Stimulated activated CD8-positive, alpha-beta memory T cell treated with anti-CD3 and anti-CD28 coated beads, Interleukin-4, amount 100 ng/mL, for 1 hour (primary cell): ENCODE data around the gene NDUFS7.
"Not testable (repeated sequence)": the region's sequence is repeated elsewhere in the genome, so short reads cannot be mapped to it uniquely, and the experiment has no call there.

ENCODE experiments used
- DNase-seq, 2 donors: peaks; one replicate each; pipeline ENCODE4 v3.0.0-alpha.2; 2020; ENCODE audit warnings: low read depth in 2 of 2, low spot score in 1 of 2

Gene NDUFS7

GRCh38 chr19:1417145-1417544 is 33.4 kb downstream of the NDUFS7 start:
- no peak for DNase-seq

- no peak for DNase-seq
Measured at GRCh38 chr19:1417681-1418495, 34.2 kb downstream of the NDUFS7 start.

GRCh38 chr19:1418496-1418775 is 34.7 kb downstream of the NDUFS7 start:
- DNase-seq: no peak

- no peak for DNase-seq
Measured at GRCh38 chr19:1418951-1419738, 35.4 kb downstream of the NDUFS7 start.

GRCh38 chr19:1420085-1420484 is 36.4 kb downstream of the NDUFS7 start:
- DNase-seq: not testable (repeated sequence)

GRCh38 chr19:1420590-1420989 is 36.9 kb downstream of the NDUFS7 start:
- no peak for DNase-seq

GRCh38 chr19:1421218-1421957 is 37.7 kb downstream of the NDUFS7 start:
- DNase-seq: no peak

GRCh38 chr19:1421958-1422305 is 38.2 kb downstream of the NDUFS7 start:
- no peak for DNase-seq

- no peak for DNase-seq
Measured at GRCh38 chr19:1422360-1422759, 38.7 kb downstream of the NDUFS7 start.

GRCh38 chr19:1422943-1423342 is 39.2 kb downstream of the NDUFS7 start:
- no peak for DNase-seq

GRCh38 chr19:1423436-1424191 is 39.9 kb downstream of the NDUFS7 start:
- no peak for DNase-seq

- no peak for DNase-seq
Measured at GRCh38 chr19:1424192-1424955, 40.7 kb downstream of the NDUFS7 start.

- no peak for DNase-seq
Measured at GRCh38 chr19:1425102-1425837, 41.6 kb downstream of the NDUFS7 start.

GRCh38 chr19:1425902-1426301 is 42.2 kb downstream of the NDUFS7 start:
- no peak for DNase-seq

- DNase-seq: no peak
Measured at GRCh38 chr19:1426736-1427135, 43.0 kb downstream of the NDUFS7 start.

- DNase-seq: no peak
Measured at GRCh38 chr19:1427221-1427920, 43.7 kb downstream of the NDUFS7 start.

GRCh38 chr19:1428738-1429391 is 45.2 kb downstream of the NDUFS7 start:
- no peak for DNase-seq

GRCh38 chr19:1429750-1430149 is 46.0 kb downstream of the NDUFS7 start:
- DNase-seq: no peak

GRCh38 chr19:1430246-1430645 is 46.5 kb downstream of the NDUFS7 start:
- DNase-seq: no peak
